DOHH2 (cell line): ENCODE results near the gene NINJ2.

Experiments
- H3F3A ChIP-seq: fragments of 200-600 bp; sonication (generic), shearing (Covaris generic); 2 replicates; pipeline ENCODE4 v1.6.0; 2016; ENCODE audit warnings: antibody characterized with exemption, mild to moderate bottlenecking; ENCODE audit not compliant: control insufficient read depth, insufficient read depth
- H3K27ac ChIP-seq: fragments of 200-600 bp; sonication (generic); 2 replicates; pipeline ENCODE4 v1.5.1; 2014; ENCODE audit warnings: low read depth, mild to moderate bottlenecking, low read length, moderate library complexity
- H3K27me3 ChIP-seq: fragments of 200-600 bp; sonication (generic); 2 replicates; pipeline ENCODE4 v1.6.1; 2014; ENCODE audit warnings: mild to moderate bottlenecking, low read length, mixed read lengths; ENCODE audit not compliant: control insufficient read depth
- H3K36me3 ChIP-seq: fragments of 200-600 bp; sonication (generic); 2 replicates; pipeline ENCODE4 v1.6.1; 2014; ENCODE audit warnings: mild to moderate bottlenecking, low read length, moderate library complexity, mixed read lengths; ENCODE audit not compliant: control insufficient read depth
- H3K4me1 ChIP-seq: fragments of 200-600 bp; sonication (generic); 2 replicates; pipeline ENCODE4 v1.6.1; 2014; ENCODE audit warnings: mild to moderate bottlenecking, low read length, mixed read lengths; ENCODE audit not compliant: control insufficient read depth
- H3K4me2 ChIP-seq: fragments of 200-600 bp; sonication (generic); 2 replicates; pipeline ENCODE4 v1.6.0; 2014; ENCODE audit warnings: mild to moderate bottlenecking, low read length, moderate library complexity
- H3K4me3 ChIP-seq: fragments of 200-600 bp; sonication (generic); 2 replicates; pipeline ENCODE4 v1.5.1; 2014; ENCODE audit warnings: mild to moderate bottlenecking, low read length, mixed read lengths
- H3K79me2 ChIP-seq: fragments of 200-600 bp; sonication (generic); 2 replicates; pipeline ENCODE4 v1.6.1; 2014; ENCODE audit warnings: mild to moderate bottlenecking, low read length, mixed read lengths; ENCODE audit not compliant: control insufficient read depth
- H3K9me2 ChIP-seq: fragments of 200-600 bp; sonication (generic); replicated peaks from 2 replicates; pipeline ENCODE4 v1.6.1; 2014; ENCODE audit warnings: mild to moderate bottlenecking, low read length, mixed read lengths; ENCODE audit not compliant: control insufficient read depth
- H3K9me3 ChIP-seq: fragments of 200-600 bp; sonication (generic); 2 replicates; pipeline ENCODE4 v1.6.1; 2014; ENCODE audit warnings: antibody characterized with exemption, low read length, mixed read lengths; ENCODE audit not compliant: control insufficient read depth, insufficient read depth
- H4K20me1 ChIP-seq: fragments of 200-600 bp; sonication (generic); 2 replicates; pipeline ENCODE4 v1.6.0; 2014; ENCODE audit warnings: low read depth, mild to moderate bottlenecking, antibody characterized with exemption, low read length, moderate library complexity; ENCODE audit not compliant: control insufficient read depth, insufficient read depth
- CTCF ChIP-seq: fragments of 200-600 bp; sonication (generic); IDR thresholded peaks from one replicate; pipeline ENCODE4 v1.5.1; 2014; ENCODE audit warnings: antibody characterized with exemption, mild to moderate bottlenecking, low read depth, low read length; ENCODE audit not compliant: poor library complexity, severe bottlenecking
- EZH2phosphoT487 ChIP-seq: fragments of 200-600 bp; sonication (generic); IDR thresholded peaks from 2 replicates; pipeline ENCODE4 v1.6.1; 2017; ENCODE audit warnings: borderline replicate concordance, mild to moderate bottlenecking, antibody characterized with exemption, low read length, moderate library complexity, mixed read lengths

NINJ2 gene

DNA sequence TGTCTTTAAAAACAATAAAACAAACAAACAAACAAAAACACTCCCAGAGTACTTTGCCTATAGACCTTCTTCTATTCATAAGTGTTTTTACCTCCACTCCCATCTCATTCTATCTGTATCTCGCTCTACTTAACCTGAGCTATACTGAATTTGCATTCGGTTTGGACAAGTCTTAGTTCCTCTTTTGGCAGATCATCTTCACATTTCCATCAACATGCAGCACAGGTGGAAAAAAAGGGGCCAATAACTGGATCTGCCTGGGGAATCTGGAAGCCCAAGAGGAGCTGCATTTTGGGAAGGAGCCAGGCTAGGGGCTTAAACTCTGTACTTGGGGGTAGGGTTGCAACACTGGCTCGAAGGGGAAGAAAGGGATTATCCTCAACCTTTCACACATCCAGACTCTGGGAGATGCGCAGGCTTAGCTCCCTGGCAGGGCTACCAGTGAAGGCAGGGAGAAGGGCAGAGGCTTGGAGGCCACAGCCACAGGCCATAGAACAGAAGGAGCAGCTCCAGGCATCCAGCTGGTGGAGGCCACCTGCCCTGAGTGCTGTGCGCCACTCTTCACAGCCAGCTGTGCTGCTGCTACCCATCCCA lies 4.1 kb downstream of the NINJ2 start:
- TF ChIP-seq CTCF (no peak), EZH2phosphoT487 (no peak)
- no peaks in the 10 kb centered on the region for H4K20me1 ChIP-seq

DNA sequence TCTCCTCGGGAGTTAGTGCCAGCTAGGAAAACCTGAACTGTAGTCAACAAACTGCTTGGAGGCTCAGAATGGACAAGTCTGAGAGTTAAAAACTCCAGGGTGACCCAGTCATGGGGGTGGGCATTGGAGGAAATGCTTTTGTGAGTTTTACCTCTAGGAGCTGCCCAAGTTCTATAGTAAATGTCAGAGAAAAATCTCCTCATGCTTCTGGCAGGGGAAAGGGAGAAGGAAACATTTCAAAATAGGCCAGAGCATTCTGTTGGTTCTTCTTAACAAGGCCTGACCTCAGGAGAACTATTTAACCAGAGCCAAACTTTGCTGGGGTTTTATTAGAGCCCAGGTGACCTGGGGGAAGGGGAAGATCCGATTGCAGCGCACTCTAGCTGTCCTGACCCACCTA lies 12.3 kb downstream of the NINJ2 start:
- H3K79me2 ChIP-seq: no peaks in the 10 kb centered on the region
- H3K36me3 ChIP-seq: no peaks in the 10 kb centered on the region
- no peak overlapping the region for H3K4me3 ChIP-seq
- TF ChIP-seq CTCF (peak; percentile 55), EZH2phosphoT487 (no peak)
- H3K4me2 ChIP-seq: peak overlapping the region; percentile 75
- H3K9me2 ChIP-seq: no peaks in the 10 kb centered on the region
- no peak overlapping the region for H3K27ac ChIP-seq
- H3K27me3 ChIP-seq: no peaks in the 10 kb centered on the region
- H3K4me1 ChIP-seq: peaks cover 79% of the 10 kb centered on the region
- H3K9me3 ChIP-seq: no peaks in the 10 kb centered on the region
- no peaks in the 10 kb centered on the region for H4K20me1 ChIP-seq
- H3F3A ChIP-seq: peaks cover 7% of the 10 kb centered on the region

More for the DNA sequence above, 4.1 kb downstream of the NINJ2 start:
- H3K9me2 ChIP-seq: no peaks in the 10 kb centered on the region
- no peaks in the 10 kb centered on the region for H3K27me3 ChIP-seq
- peak overlapping the region; percentile 68 for H3K4me2 ChIP-seq
- H3K9me3 ChIP-seq: no peaks in the 10 kb centered on the region
- peak overlapping the region; percentile 63 for H3K27ac ChIP-seq
- peaks cover 15% of the 10 kb centered on the region for H3F3A ChIP-seq
- H3K4me3 ChIP-seq: peak overlapping the region; percentile 45
- no peaks in the 10 kb centered on the region for H3K79me2 ChIP-seq
- H3K4me1 ChIP-seq: peaks cover 76% of the 10 kb centered on the region
- no peaks in the 10 kb centered on the region for H3K36me3 ChIP-seq

DNA sequence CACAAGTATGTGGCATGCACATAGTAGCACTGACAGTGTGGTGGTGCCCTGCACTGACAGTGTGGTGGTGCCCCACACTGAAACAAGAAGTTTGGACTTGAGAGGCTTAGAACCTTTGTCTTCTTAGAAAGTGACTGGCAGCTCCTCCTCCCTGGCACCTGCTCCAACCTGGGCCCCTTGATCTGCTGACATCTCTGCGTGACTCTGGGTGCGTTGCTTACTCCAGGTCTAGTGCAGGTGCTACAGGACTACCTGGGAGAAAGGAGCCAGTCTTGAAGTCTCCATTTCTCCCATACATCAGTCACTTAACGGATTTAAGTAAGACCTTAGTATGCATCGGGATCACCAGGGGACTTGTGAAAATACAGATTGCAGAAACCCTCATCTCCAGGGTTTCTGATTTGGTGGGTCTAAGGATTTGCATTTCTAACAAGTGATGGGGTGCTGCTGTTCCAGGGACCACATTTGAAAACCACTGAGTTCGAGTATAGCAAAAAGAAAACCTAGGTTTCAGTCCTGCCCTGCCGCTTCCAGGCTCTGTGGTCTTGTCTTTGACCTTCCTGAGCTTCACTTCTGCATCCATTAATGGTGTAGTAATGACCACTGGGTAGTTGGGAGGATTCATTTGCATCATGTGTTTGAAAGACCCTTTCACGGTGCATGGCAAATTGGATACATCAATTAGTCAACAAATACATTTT lies 15.7 kb downstream of the NINJ2 start:
- Histone ChIP-seq H3K27ac (no peak overlapping the region), H3K4me1 (peaks cover 82% of the 10 kb centered on the region), H3K4me2 (peak overlapping the region; percentile 20), H3K36me3 (no peaks in the 10 kb centered on the region), H3K27me3 (no peaks in the 10 kb centered on the region), H3K79me2 (no peaks in the 10 kb centered on the region), H3F3A (peaks cover 23% of the 10 kb centered on the region), H3K4me3 (no peak overlapping the region), H3K9me2 (no peaks in the 10 kb centered on the region), H3K9me3 (no peaks in the 10 kb centered on the region), H4K20me1 (no peaks in the 10 kb centered on the region)
- TF ChIP-seq CTCF (no peak), EZH2phosphoT487 (no peak)
